ENCODE results near the gene ADGRF1. TPM values are rescaled to one million over a fixed set of nuclear protein-coding genes. Genes with fewer than 3 reads are reported as not detected.

Gene ADGRF1
- total and polyA plus RNA-seq, 2 donors (not counting 3 experiments of a cell fraction or from before 2014, with no cell fraction given) = not detected

- H3K27ac ChIP-seq (ENCODE audit: insufficient read depth, low read depth, low read length) = no peak overlapping the region
- no peak overlapping the region for H3K9ac ChIP-seq (replicated peaks; ENCODE audit: extremely low read depth, insufficient read depth, low read length)
- no peak for FAIRE-seq
- no peaks in the 10 kb centered on the region for H3K79me2 ChIP-seq (ENCODE audit: control insufficient read depth, insufficient read depth, low read length)
- ChIA-PET POLR2A (no interaction called here), CTCF (interaction anchor here (1.4 to 1.8 kb wide), 3 partner anchors 9 to 24 kb away, joined by 3 to 11 read pairs (median 3); no protein-coding TSS in a partner anchor)
- intact Hi-C loops (cut with micrococcal nuclease) (no loop called here), dilution Hi-C loops (cut with MboI; ENCODE audit: extremely low pct_ligation_motif_present, low sequenced_read_pairs) (no loop called here)
- no peaks in the 10 kb centered on the region for H3K36me3 ChIP-seq (ENCODE audit: control insufficient read depth in 2 of 2, extremely low read depth in 1 of 2, insufficient read depth in 2 of 2, low read length in 2 of 2)
- H3K4me3 ChIP-seq (replicated peaks in 1 of 3; ENCODE audit: insufficient read depth in 1 of 3, low read depth in 1 of 3, low read length in 3 of 3) = no peak overlapping the region
- no peaks in the 10 kb centered on the region for H3K9me1 ChIP-seq (replicated peaks; ENCODE audit: control insufficient read depth, extremely low read depth, insufficient read depth, low read length)
- no peaks in the 10 kb centered on the region for H3K9me3 ChIP-seq (replicated peaks; ENCODE audit: control insufficient read depth, insufficient read depth, low read length)
- H3K27me3 ChIP-seq (ENCODE audit: control insufficient read depth in 2 of 2, insufficient read depth in 2 of 2, low read length in 2 of 2) = peaks cover 0 to 8% of the 10 kb centered on the region in 2 experiments
- BruUV-seq (replicated peaks) = no TSS peak
- H2AFZ ChIP-seq (ENCODE audit: low read depth, low read length) = no peak overlapping the region
- no peaks in the 10 kb centered on the region for H4K20me1 ChIP-seq (replicated peaks; ENCODE audit: control insufficient read depth, extremely low read depth, insufficient read depth, low read length)
- H3K4me2 ChIP-seq (ENCODE audit: insufficient read depth, low read length) = no peak overlapping the region
- no peak for DNase-seq (ENCODE audit: low read depth, low spot score)
- no peaks in the 10 kb centered on the region for H3K4me1 ChIP-seq (ENCODE audit: control insufficient read depth, extremely low read depth, insufficient read depth, low read length)
- TF ChIP-seq JUN (IDR thresholded peaks at IDR 0.05; ENCODE audit: borderline replicate concordance, insufficient read depth, insufficient read length, low read depth) (no peak), FOS (IDR thresholded peaks at IDR 0.05; ENCODE audit: borderline replicate concordance, insufficient read depth, low read length) (no peak), CTCF (IDR thresholded peaks at IDR 0.05; ENCODE audit: extremely low read depth in 1 of 2, insufficient read depth in 1 of 2, low read depth in 1 of 2, low read length in 2 of 2) (no peak), EZH2 (IDR thresholded peaks at IDR 0.05; ENCODE audit: borderline replicate concordance, low read depth, low read length, severe bottlenecking) (no peak), POLR2AphosphoS5 (IDR thresholded peaks at IDR 0.05; ENCODE audit: insufficient read depth, low read depth, low read length) (no peak), MAX (IDR thresholded peaks at IDR 0.05; ENCODE audit: insufficient read depth, insufficient read length) (no peak)
Observed at GRCh38 chr6:47023573-47023972, 18.6 kb downstream of the ADGRF1 start.
